WTC11 (cell line): Measurements from ENCODE around the gene USO1. TPM values are rescaled to one million over a fixed set of nuclear protein-coding genes. Genes with fewer than 3 reads are reported as not detected.

ENCODE experiments used
- ATAC-seq: fragments of 200-7000 bp; cut with Tn5 transposase; 2 replicates; pipeline ENCODE4 v1.10.0; 2021; ENCODE audit warnings: mild to moderate bottlenecking, moderate library complexity
- CTCF ChIA-PET: fragments of 300-600 bp; sonication (Branson Sonifier 250); formaldehyde crosslinking; loops from one replicate; lab custom pipeline; 2021; ENCODE audit warnings: antibody characterized with exemption; lab: Charles Lee
- POLR2A ChIA-PET: fragments of 350-600 bp; sonication (Branson Sonifier 250); formaldehyde crosslinking; loops from one replicate; lab custom pipeline; 2021; ENCODE audit warnings: antibody characterized with exemption; lab: Charles Lee
- DNase-seq: peaks from one replicate; pipeline ENCODE4 v3.0.0; 2021; ENCODE audit warnings: low spot score
- H3K27ac Mint-ChIP-seq: 2 replicates; pipeline ENCODE4 v1.8.0; 2021; ENCODE audit warnings: mixed read lengths
- H3K27me3 Mint-ChIP-seq: 2 replicates; pipeline ENCODE4 v1.8.0; 2021; ENCODE audit warnings: low read depth, mild to moderate bottlenecking, moderate library complexity, mixed read lengths
- H3K36me3 Mint-ChIP-seq: 2 replicates; pipeline ENCODE4 v1.8.0; 2021; ENCODE audit warnings: mixed read lengths
- H3K4me1 Mint-ChIP-seq: 2 replicates; pipeline ENCODE4 v1.8.0; 2022; ENCODE audit warnings: mixed read lengths
- H3K4me3 Mint-ChIP-seq: 2 replicates; pipeline ENCODE4 v1.8.0; 2021; ENCODE audit warnings: mild to moderate bottlenecking, moderate library complexity, mixed read lengths
- H3K9me3 Mint-ChIP-seq: 2 replicates; pipeline ENCODE4 v1.8.0; 2021; ENCODE audit warnings: mixed read lengths
- ATF1 ChIP-seq: sonication (generic); formaldehyde crosslinking; IDR thresholded peaks from 2 replicates; pipeline ENCODE4 v1.8.1; 2023; ENCODE audit warnings: mild to moderate bottlenecking, moderate library complexity, missing genetic modification reagents
- CTCF ChIP-seq: fragments of 200-600 bp; IDR thresholded peaks from 2 replicates; pipeline ENCODE4 v1.8.0; 2022; ENCODE audit warnings: antibody characterized with exemption
- EMX1 ChIP-seq: fragments of 250-450 bp; sonication (Bioruptor Pico); IDR thresholded peaks from 2 replicates; pipeline ENCODE4 v1.8.0; 2021; ENCODE audit warnings: mild to moderate bottlenecking
- FOXJ3 ChIP-seq: sonication (generic); formaldehyde crosslinking; IDR thresholded peaks from 2 replicates; pipeline ENCODE4 v1.9.0; 2021; ENCODE audit warnings: missing genetic modification reagents, mild to moderate bottlenecking, borderline replicate concordance
- GTF2I ChIP-seq: fragments of 250-450 bp; sonication (Bioruptor Pico); conservative IDR thresholded peaks from 2 replicates; pipeline ENCODE4 v1.4.0; 2021; ENCODE audit warnings: mild to moderate bottlenecking
- IRF2 ChIP-seq: sonication (generic); formaldehyde crosslinking; IDR thresholded peaks from 2 replicates; pipeline ENCODE4 v1.8.0; 2022; ENCODE audit warnings: low read depth, missing genetic modification reagents, borderline replicate concordance
- JUN ChIP-seq: sonication (generic); formaldehyde crosslinking; IDR thresholded peaks from 2 replicates; pipeline ENCODE4 v1.8.0; 2023; ENCODE audit warnings: mild to moderate bottlenecking, missing genetic modification reagents
- KAT7 ChIP-seq: sonication (generic); formaldehyde crosslinking; IDR thresholded peaks from 2 replicates; pipeline ENCODE4 v1.8.1; 2023; ENCODE audit warnings: missing genetic modification reagents, mild to moderate bottlenecking, borderline replicate concordance
- MLX ChIP-seq: sonication (generic); formaldehyde crosslinking; IDR thresholded peaks from 2 replicates; pipeline ENCODE4 v1.8.1; 2023; ENCODE audit warnings: mild to moderate bottlenecking, missing genetic modification reagents, moderate library complexity
- MYBL2 ChIP-seq: sonication (generic); formaldehyde crosslinking; IDR thresholded peaks from 2 replicates; pipeline ENCODE4 v1.8.1; 2023; ENCODE audit warnings: mild to moderate bottlenecking, moderate library complexity, missing genetic modification reagents
- NFYB ChIP-seq: sonication (generic); formaldehyde crosslinking; conservative IDR thresholded peaks from 2 replicates; pipeline ENCODE4 v1.8.0; 2022; ENCODE audit warnings: low read depth, missing genetic modification reagents
- NR2C2 ChIP-seq: sonication (generic); formaldehyde crosslinking; IDR thresholded peaks from 2 replicates; pipeline ENCODE4 v1.8.0; 2022; ENCODE audit warnings: mild to moderate bottlenecking, missing genetic modification reagents
- RORB ChIP-seq: fragments of 250-450 bp; sonication (Bioruptor Pico); IDR thresholded peaks from 2 replicates; pipeline ENCODE4 v1.9.0; 2021; ENCODE audit warnings: mild to moderate bottlenecking
- SMAD4 ChIP-seq: sonication (generic); formaldehyde crosslinking; IDR thresholded peaks from 2 replicates; pipeline ENCODE4 v1.8.0; 2022; ENCODE audit warnings: mild to moderate bottlenecking, missing genetic modification reagents
- SOX15 ChIP-seq: fragments of 250-450 bp; sonication (Bioruptor Pico); IDR thresholded peaks from 2 replicates; pipeline ENCODE4 v1.9.0; 2021; ENCODE audit warnings: mild to moderate bottlenecking
- SP1 ChIP-seq: sonication (generic); formaldehyde crosslinking; conservative IDR thresholded peaks from 2 replicates; pipeline ENCODE4 v1.8.1; 2022; ENCODE audit warnings: missing genetic modification reagents
- USF2 ChIP-seq: sonication (generic); formaldehyde crosslinking; IDR thresholded peaks from 2 replicates; pipeline ENCODE4 v1.8.1; 2023; ENCODE audit warnings: mild to moderate bottlenecking, missing genetic modification reagents, moderate library complexity
- ZBTB21 ChIP-seq: sonication (generic); formaldehyde crosslinking; IDR thresholded peaks from 2 replicates; pipeline ENCODE4 v1.8.1; 2023; ENCODE audit warnings: mild to moderate bottlenecking, missing genetic modification reagents, borderline replicate concordance
- ZNF138 ChIP-seq: sonication (generic); formaldehyde crosslinking; conservative IDR thresholded peaks from 2 replicates; pipeline ENCODE4 v1.8.1; 2022; ENCODE audit warnings: mild to moderate bottlenecking, moderate library complexity, missing genetic modification reagents
- ZNF219 ChIP-seq: sonication (generic); formaldehyde crosslinking; IDR thresholded peaks from 2 replicates; pipeline ENCODE4 v1.8.0; 2023; ENCODE audit warnings: missing genetic modification reagents, mild to moderate bottlenecking, borderline replicate concordance
- ZNF263 ChIP-seq: sonication (generic); formaldehyde crosslinking; IDR thresholded peaks from 2 replicates; pipeline ENCODE4 v1.8.1; 2022; ENCODE audit warnings: low read depth, mild to moderate bottlenecking, moderate library complexity, missing genetic modification reagents
- total RNA-seq: library from RNA; stranded (reverse); gene quantifications from 3 replicates; pipeline ENCODE4 v1.2.3, GENCODE V29; 2021
- TF ChIP-seq, protein P1 (sequence below): sonication (generic); formaldehyde crosslinking; IDR thresholded peaks from 2 replicates; pipeline ENCODE4 v1.8.0; 2023; ENCODE audit warnings: missing genetic modification reagents, mild to moderate bottlenecking, borderline replicate concordance
- TF ChIP-seq, protein P2 (sequence below): sonication (generic); formaldehyde crosslinking; IDR thresholded peaks from 2 replicates; pipeline ENCODE4 v1.8.1; 2022; ENCODE audit warnings: low read depth, mild to moderate bottlenecking, moderate library complexity, missing genetic modification reagents, borderline replicate concordance

Gene USO1
- total RNA-seq, 1 experiment from 2014 or later, result 162 TPM

GRCh38 chr4:75717408-75717807, 7.0 kb upstream of the USO1 start (continued):
- TF ChIP-seq, protein P1, sequence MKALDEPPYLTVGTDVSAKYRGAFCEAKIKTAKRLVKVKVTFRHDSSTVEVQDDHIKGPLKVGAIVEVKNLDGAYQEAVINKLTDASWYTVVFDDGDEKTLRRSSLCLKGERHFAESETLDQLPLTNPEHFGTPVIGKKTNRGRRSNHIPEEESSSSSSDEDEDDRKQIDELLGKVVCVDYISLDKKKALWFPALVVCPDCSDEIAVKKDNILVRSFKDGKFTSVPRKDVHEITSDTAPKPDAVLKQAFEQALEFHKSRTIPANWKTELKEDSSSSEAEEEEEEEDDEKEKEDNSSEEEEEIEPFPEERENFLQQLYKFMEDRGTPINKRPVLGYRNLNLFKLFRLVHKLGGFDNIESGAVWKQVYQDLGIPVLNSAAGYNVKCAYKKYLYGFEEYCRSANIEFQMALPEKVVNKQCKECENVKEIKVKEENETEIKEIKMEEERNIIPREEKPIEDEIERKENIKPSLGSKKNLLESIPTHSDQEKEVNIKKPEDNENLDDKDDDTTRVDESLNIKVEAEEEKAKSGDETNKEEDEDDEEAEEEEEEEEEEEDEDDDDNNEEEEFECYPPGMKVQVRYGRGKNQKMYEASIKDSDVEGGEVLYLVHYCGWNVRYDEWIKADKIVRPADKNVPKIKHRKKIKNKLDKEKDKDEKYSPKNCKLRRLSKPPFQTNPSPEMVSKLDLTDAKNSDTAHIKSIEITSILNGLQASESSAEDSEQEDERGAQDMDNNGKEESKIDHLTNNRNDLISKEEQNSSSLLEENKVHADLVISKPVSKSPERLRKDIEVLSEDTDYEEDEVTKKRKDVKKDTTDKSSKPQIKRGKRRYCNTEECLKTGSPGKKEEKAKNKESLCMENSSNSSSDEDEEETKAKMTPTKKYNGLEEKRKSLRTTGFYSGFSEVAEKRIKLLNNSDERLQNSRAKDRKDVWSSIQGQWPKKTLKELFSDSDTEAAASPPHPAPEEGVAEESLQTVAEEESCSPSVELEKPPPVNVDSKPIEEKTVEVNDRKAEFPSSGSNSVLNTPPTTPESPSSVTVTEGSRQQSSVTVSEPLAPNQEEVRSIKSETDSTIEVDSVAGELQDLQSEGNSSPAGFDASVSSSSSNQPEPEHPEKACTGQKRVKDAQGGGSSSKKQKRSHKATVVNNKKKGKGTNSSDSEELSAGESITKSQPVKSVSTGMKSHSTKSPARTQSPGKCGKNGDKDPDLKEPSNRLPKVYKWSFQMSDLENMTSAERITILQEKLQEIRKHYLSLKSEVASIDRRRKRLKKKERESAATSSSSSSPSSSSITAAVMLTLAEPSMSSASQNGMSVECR, result no peak
- no peak for TF ChIP-seq ZNF138
- TF ChIP-seq GTF2I, result no peak
- no peak for TF ChIP-seq FOXJ3
- TF ChIP-seq EMX1 (CRISPR knock-in tag), result no peak
- TF ChIP-seq ZNF263, result no peak
- TF ChIP-seq MYBL2, result no peak
- TF ChIP-seq, protein P2, sequence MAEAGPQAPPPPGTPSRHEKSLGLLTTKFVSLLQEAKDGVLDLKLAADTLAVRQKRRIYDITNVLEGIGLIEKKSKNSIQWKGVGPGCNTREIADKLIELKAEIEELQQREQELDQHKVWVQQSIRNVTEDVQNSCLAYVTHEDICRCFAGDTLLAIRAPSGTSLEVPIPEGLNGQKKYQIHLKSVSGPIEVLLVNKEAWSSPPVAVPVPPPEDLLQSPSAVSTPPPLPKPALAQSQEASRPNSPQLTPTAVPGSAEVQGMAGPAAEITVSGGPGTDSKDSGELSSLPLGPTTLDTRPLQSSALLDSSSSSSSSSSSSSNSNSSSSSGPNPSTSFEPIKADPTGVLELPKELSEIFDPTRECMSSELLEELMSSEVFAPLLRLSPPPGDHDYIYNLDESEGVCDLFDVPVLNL (CRISPR knock-in tag), result no peak

DNA sequence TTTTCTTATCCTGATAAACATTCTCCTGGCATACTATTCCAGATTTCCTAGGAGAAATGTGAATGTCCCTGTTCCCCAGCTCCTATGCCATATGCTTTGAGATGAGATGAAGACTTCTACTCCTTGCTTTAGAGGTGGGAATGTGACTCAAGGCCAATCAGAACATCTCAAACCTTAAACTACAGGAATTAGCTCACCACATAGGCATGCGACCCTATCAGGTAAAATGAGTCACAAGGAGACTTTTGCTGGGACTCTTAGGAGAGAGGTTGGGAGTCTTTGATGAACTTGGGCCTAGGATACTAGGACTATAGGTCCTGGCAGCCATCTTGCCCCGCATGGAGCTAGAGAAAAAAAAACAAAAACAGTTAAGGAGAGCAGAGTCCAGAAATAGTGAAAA, 5.8 kb upstream of the USO1 start:
- no peaks in the 10 kb centered on the region for H3K9me3 Mint-ChIP-seq
- ChIA-PET CTCF (interaction anchor here (1.2 kb wide), 1 partner anchor 8 kb away, joined by 5 read pairs; no protein-coding TSS in a partner anchor), POLR2A (no interaction called here)
- H3K36me3 Mint-ChIP-seq, result peaks cover 24% of the 10 kb centered on the region
- ATAC-seq, result no peak
- no peak for DNase-seq
- no peak overlapping the region for H3K4me3 Mint-ChIP-seq
- H3K27ac Mint-ChIP-seq, result peak overlapping the region; percentile 88
- no peaks in the 10 kb centered on the region for H3K27me3 Mint-ChIP-seq
- peaks cover 46% of the 10 kb centered on the region for H3K4me1 Mint-ChIP-seq
- TF ChIP-seq SOX15 (CRISPR knock-in tag) (no peak), SP1 (CRISPR knock-in tag) (no peak), KAT7 (CRISPR knock-in tag) (no peak), USF2 (no peak), ATF1 (no peak), RORB (no peak), GTF2I (no peak), ZNF219 (no peak), NFYB (CRISPR knock-in tag) (no peak), JUN (CRISPR knock-in tag) (no peak), CTCF (no peak), SMAD4 (CRISPR knock-in tag) (no peak), ZBTB21 (CRISPR knock-in tag) (no peak), IRF2 (CRISPR knock-in tag) (no peak), MLX (CRISPR knock-in tag) (no peak), NR2C2 (CRISPR knock-in tag) (no peak)
- TF ChIP-seq, protein P1, result no peak
- TF ChIP-seq, protein P2 (CRISPR knock-in tag), result no peak
